Stimulated activated CD4-positive, alpha-beta T cell treated with anti-CD3 and anti-CD28 coated beads, Interleukin-15, amount 100 ng/mL, for 24 hours (primary cell): ENCODE data around the gene NANOS1.
"Not testable (repeated sequence)": the region's sequence is repeated elsewhere in the genome, so short reads cannot be mapped to it uniquely, and the experiment has no call there.

Source experiments
- DNase-seq: peaks from one replicate; pipeline ENCODE4 v3.0.0-alpha.2; 2020

The NANOS1 gene

DNA sequence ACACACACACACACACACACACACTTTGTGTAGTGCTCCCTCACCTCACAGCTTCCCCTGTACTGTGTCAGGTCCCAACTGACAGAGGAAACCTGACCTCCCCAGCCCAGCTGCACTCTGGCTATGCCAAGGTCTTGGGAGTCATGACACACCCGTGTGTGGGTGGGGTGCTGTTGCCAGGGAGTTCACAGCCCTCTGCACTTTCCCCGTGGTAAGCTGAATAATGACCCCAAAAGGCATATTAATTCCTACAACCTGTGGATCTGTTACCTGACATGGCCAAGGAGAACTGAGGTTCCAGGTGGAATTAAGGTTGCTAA is 8.9 kb upstream of the NANOS1 start:
- peak; percentile 46 for DNase-seq

DNA sequence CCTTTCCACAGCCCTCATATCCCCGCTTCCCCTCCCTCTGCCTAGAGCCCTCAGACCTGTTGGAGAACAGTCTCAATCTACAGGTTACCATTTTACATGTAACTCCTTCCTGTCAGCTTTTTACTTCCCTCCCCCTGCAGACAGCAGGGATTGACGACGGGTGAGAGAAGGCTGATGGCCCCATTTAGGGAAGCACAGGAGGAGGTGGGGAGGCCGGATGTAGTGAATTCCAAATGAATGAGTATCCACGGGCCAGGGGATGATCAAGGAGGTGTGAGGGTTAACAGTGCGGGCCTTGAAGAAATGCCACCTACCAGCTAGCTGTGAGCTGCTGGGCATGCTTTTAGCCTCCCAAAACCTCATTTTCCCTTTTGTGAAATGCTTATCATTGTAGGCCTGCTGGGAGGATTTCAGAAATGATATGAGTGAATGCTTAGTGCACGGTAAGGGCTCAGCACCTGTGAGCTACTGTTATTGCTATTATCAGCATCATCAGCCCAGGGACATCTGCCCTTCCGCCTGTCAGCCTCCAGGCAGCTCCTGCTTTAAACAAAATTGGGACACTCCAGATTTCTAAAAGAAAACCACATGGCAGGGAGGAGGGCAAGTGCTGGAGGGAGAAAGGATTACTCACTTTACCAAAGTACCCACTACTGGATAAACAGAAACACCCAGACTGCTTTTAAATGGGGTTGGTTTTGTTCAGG is 6.5 kb upstream of the NANOS1 start:
- DNase-seq = no peak

DNA sequence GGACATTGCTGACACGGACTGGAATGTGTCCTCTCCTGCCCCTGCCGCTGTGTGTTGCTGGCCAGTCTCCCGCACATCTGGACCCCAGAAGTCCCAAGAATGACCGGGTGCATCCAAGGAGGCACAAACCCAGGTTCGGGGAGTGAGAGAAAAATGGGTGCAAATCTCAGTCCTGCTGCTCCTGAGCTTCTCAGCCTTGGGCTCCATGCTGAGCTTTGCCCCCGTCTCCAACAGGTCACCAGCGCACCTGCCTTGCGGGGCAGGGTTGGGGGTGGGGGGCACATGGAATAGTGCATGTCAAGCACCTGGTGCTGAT is 6.0 kb upstream of the NANOS1 start:
- no peak for DNase-seq

DNA sequence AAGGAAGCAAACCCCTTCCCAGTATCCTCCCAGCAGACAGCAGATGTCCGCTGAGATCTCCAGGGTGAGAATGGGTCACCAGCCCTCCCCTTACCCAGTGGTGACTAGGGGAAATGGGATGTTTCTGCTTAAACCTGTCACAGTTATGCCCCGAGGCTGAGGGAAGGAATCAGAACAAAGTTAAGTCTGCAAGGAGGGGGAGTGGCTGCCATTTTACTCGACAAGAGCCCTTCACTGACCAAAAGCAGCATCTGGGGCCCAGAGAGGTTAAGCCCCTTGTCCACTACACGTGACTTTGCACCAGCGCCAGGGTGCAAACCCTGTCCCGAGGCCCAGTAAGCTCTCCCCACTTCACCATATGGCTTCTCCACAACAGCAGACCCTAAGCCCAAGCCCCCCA is 4.6 kb upstream of the NANOS1 start:
- no peak for DNase-seq

DNA sequence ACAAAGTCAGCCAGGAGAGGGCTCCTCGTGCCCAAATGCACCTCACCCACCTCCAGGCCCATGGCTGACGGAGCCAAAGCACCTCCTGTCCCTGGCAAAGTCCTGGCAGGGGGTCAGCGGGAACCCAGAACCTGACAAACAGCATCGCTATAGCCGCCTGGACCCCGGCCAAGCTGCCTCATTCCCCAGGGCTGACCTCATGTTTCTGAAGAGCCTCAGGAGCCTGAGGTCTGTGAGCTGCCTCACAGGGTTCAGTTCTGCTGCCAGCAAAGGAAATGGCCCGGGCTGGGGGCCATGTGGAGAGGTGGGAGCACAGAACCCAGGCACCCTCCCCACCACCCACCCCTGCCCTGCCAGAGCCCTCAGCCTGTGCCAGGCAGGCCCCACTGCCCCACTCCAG is 4.2 kb upstream of the NANOS1 start:
- DNase-seq = no peak

DNA sequence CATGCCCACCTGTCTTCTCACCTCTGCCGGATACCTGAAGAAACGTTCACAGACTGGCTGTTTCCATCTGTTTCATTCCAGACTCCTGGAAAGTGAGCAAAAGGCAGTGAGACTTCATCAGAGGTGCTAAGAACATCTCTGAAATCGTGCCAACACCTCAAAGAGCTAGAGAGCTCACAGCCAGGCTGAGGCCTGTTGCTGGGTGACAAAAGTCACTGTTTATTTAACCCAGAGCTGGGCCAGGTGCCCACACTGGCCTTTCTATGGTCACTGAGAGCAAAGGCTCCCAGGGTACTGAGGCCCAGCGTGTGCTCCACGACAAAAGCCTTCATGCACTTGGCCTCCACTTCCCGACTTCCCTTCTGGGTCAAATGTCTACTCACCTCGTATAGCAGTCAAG is 3.7 kb upstream of the NANOS1 start:
- DNase-seq = no peak

DNA sequence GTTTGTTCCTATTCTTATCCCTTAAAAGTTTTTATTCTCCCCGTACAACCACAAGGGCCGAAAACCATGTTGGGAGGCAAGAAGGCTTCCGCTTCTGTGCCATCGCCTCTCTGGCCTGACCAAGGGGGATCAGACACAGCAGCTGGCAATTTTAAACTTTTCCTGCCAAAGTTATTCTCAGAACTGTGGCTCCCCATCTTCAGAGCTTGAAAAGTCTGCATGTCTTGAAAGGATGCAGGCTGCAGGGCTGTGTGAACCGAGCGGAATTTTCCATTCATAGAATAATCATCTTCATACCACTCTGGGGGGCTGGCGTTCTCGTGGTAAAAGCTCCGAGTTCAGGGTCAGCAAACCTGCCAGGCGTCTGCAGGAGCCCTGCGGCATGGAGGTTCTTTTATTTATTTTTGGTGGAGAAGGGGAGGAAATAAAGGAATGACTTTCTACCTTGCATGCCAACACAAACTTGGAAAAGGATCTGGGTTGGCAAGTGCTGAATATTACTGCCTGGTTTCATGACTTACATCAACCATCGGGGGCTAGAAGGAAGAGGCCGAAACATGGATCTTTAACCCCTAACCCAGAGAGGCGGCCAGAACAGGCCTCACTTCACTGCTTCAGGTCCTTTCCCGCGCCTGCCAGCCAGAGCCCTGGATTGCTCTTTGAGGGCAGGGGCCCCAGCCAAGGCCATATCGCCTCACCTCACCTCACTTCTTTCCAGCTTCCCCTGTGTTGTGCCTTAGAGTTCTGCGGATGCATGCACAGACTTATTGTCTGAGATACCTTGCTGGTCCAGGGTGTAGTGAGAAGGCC is 3.0 kb upstream of the NANOS1 start:
- DNase-seq = no peak

DNA sequence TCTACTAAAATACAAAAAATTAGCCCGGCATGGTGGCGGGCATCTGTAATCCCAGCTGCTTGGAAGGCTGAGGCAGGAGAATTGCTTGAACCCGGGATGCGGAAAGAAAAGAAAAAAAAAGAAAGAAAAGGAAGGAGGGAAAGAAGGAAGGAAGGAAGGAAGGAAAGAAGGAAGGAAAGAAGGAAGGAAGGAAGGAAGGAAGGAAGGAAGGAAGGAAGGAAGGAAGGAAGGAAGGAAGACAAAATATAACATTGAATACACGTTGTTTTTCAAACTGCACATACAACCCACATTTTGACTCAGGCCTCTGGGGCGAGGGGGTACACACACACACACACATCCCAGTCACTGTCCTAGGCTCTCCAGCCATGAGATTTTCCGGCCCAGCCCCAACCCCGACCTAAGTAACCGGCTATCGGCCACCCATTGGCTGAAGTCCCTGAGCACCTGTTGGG is 1.0 kb upstream of the NANOS1 start:
- not testable (repeated sequence) for DNase-seq

DNA sequence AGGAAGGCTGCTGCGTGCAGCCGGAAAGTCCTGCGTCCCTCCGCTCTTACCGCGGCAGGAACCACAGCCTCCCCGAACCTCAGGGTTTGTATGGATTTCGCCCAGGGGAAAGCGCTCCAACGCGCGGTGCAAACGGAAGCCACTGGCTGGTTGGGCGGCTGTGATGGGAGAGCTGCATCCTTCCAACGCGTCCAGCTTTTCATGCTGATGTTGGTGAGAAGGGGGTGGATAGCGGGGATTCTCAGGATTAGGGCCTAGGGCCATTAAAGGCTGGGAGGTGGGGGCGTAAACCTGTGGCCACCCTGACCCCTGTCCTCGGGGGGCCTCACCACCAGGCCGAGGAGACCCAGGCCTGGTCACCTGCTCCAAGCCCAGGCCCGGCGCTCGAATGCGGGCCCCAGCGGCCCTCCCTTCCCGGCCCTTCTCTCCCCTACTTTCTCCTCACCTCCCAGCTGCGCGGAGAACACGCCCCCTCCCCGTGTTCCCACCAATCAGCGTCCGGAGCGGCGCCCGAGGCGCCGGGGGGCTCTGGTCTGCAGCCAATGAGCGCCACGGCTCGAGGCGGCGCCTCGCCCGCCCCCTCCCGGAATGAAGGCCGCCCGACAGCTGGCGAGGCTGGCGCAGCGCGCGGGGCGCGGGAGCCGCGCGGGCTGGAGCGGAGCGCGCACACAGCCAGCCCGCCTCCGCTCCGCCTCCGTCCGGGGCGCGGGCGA is 458 bp upstream of the NANOS1 start:
- peak; percentile 86 for DNase-seq

DNA sequence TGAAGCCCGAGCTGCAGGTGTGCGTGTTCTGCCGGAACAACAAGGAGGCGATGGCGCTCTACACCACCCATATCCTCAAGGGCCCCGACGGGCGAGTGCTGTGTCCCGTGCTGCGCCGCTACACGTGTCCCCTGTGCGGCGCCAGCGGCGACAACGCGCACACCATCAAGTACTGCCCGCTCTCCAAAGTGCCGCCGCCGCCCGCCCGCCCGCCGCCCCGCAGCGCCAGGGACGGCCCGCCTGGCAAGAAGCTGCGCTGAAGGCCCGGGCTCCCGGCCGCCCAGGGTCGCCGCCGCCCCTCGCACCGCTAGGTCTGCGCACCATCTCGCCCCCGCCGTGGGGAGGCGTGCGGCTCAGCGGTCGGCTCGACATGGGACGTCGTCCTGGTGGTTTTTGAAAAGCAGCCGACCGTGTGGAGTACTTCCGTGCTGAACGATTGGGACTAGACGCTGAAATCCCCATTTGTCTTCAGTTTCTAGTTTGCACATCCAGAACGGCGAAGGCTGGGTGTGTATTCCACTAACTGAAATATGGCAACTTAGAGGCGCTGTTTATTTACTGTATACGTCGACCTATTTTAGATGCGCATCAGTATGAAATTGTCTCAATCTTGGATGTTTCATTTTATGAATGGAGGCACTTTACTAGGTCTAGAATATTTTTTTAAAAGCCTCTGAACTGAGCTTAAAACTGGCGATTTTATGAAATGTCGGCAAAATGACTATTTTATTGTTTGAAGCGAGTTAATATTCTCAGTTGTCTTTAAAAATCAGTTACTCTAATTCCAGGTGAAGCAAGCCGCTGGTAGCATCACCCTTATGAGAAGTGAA is 1.1 kb downstream of the NANOS1 start:
- peak; percentile 74 for DNase-seq

DNA sequence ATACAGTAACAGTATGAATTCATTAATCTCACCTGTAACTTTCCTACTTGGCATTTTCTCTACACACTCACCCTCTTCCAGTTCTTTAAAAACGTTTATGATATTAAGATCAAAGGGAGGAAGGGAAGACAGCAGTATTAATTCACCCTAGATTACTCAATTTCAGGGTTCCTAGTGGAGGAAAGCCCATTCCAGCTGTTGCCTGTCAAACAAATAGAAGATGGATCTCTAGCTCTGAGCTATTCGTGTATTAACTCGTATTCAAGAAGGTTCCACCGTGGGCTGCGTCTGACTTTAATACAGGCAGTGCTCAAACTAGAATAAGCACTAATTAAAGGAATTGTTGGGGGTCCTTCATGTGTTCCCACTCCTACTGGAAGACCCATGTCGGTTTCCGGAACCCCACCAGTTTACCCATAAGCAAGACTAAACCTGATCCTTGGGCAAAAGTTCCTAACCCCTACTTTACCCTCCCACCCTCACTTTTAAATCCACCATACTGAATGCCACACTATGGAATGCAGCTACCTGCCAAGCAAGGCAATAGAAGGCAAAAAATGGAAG is 2.1 kb downstream of the NANOS1 start:
- DNase-seq = no peak

DNA sequence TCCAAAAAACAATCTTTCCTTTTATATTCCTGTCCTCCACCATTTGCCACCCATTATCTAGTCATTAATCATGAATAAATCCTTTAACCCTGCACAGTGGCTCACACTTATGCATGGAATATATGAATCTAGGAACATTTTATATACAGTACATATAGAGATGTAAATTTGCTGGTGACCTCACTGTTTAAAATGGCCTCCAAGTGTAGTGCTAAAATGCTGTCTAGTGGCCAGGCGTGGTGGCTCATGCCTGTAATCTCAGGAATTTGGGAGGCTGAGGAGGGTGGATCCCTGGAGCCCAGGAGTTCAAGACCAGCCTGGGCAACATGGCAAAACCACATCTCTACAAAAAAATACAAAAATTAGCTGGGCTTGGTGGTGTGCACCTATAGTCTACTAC is 9.6 kb downstream of the NANOS1 start:
- DNase-seq = no peak

DNA sequence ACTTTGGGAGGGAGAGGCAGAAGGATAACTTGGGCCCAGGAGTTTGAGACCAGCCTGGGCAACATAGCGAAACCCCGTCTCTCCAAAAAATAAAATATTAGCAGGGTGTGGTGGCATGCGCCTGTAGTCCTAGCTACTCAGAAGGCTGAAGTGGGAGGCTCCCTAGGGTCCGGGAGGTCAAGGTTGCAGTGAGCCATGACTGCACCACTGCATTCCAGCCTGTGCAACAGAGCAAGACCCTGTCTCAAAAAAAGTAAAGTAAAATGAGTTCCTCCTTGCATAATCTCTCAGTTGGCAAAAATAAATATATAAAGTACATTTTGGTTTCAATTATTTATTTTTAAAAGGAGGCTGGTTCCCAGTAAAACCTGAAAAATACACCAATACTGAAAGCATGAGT is 11.8 kb downstream of the NANOS1 start:
- DNase-seq = no peak

DNA sequence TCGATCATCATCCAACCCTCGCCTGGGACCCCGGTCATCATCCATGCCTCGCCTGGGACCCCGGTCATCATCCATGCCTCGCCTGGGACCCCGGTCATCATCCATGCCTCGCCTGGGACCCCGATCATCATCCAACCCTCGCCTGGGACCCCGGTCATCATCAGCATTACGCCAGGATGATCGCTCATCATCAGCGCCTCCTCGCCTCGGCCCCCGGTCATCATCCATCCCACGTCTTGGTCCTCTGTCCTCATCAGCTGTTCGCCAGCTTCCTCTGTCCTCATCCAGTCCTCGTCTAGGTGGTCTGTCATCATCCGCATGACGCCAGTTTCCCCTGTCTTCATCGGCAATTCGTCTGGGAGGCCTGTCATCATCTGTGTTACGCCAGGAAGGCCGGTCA is 12.7 kb downstream of the NANOS1 start:
- no peak for DNase-seq

DNA sequence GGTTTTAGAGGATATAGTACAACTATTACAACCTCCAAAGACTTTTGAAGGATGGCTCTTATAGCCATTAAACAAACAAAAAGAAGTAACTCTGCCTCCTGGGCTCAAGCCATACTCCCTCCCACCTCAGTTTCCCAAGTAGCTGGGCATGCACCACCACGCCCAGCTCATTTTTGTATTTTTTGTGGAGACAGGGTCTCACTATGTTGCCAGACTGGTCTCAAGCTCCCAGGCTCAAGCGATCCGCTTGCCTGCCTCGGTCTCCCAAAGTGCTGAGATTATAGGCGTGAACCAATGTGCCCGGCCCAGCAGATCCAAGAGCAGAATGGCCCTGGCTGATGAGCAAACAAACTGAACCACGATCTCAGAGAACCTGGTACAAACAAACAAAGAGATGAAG is 16.0 kb downstream of the NANOS1 start:
- no peak for DNase-seq

DNA sequence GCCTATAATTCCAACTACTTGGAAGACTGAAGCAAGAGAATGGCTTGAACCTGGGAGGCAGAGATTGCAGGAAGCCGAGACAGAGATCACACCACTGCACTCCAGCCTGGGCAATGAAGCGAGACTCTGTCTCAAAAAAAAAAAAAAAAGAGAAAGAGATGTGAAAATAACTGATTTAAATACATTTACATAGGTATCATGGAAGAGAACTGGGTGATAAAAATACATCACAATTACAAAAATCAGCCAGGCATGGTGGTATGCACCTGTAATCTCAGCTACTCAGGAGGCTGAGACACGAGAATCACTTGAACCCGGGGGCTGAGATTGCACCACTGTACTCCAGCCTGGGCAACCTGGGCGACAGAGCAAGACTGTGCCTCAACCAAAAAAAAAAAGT is 19.8 kb downstream of the NANOS1 start:
- DNase-seq = no peak

DNA sequence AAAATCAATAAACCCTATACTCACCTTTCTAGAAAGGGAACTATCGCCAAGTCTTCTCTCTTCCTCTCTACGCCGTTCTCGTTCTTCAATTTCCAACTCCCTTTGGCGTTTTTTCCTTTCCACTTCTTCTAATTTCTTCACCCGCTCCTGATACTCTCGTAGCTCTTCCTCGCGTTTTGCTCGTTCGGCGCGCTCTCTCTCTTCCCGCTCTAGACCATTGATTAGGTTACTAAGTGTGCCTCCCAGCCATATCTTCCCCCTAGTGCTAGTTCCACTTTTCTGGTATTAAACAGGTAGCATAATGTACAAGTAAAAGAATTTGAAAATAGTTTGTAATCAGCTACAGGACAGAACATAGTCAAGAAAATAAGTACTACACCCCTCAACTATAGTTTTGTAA is 20.3 kb downstream of the NANOS1 start:
- no peak for DNase-seq

DNA sequence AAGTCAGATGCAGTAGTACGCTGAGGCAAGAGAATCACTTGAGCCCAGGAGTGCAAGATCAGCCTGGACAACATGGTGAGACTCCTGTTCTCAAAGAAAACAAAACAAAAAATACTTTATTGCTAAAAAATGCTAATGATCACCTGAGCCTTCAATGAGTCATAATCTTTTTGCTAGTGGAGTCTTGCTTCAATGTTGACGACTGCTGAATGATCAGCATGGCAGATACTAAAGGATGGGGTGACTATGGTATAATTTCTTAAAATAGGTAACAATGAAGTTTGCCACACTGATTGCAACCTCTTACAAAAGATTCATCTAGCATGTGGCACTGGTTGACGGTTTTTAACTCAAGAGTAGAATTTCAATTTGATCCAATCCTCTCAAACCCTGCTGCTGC is 22.3 kb downstream of the NANOS1 start:
- DNase-seq = no peak

DNA sequence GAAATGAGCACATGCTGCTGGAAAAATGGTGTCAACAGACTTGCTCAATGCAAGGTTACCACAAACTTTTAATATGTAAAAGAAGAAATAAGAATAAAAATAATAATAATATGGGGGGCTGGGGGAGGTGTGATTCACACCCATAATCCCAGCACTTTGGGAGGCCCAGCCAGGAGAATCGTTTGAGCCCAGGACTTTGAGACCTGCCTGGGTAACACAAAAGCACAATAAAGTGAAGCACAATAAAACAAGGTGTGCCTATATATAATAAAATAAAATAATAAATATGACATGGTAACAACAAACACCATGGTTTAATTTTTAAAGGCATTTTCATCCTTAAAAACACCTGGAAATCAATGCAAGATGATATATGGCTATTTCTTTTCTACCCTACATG is 26.0 kb downstream of the NANOS1 start:
- no peak for DNase-seq

DNA sequence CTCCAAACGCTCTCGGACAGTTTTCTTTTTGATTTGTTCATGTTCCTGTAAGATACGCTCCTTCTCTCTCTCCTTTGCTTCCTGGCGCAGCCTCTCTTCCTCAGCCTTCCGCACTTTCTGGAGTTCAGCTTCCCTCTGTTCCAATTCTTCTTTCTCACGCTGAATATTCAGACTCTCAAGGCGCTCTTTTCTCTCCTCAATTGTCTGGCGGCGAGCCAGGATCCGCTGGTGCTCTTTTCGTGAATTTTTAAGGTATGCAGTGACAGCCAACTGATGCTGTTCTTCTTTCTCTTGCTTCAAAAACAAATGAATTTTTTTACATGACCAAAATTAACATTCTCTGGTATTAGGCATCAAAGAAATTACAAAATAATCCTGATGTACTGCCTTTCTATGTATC is 28.5 kb downstream of the NANOS1 start:
- DNase-seq = no peak

DNA sequence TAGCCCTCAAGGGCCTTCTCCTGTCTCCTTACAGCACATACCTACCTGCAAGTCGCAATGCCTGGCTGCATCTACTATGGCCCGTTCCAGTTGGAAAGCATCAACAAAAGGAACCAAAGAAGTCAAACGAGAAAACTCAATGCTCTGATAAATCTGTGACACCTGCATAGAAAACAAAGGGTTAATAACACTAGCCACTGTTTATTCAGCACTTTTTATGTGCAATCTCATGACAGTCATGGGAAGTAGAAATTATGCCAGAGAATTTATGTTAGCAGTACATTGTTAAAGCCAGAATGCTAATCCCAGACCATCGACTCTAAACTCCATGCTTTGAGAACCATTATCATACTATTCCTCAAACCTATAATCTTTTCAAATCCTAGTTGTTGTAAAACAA is 30.0 kb downstream of the NANOS1 start:
- no peak for DNase-seq

DNA sequence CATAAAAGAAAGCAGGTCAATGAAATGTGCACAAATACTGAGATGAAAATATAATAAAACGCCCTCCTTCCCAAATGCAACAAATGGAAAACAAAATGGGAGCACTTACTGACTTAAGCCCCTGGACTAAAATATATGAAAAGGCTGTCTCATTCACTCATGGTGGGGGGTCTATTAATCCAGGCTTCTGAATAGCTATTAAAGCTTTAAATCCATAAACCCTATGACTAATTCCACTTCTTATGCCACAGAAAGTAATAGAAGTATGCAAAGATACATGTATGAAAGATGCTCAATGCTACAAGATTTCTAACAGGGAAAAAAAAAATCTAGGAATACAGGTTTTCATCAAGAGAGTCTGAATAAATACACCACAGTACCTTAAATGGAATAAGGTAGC is 30.6 kb downstream of the NANOS1 start:
- DNase-seq = no peak

DNA sequence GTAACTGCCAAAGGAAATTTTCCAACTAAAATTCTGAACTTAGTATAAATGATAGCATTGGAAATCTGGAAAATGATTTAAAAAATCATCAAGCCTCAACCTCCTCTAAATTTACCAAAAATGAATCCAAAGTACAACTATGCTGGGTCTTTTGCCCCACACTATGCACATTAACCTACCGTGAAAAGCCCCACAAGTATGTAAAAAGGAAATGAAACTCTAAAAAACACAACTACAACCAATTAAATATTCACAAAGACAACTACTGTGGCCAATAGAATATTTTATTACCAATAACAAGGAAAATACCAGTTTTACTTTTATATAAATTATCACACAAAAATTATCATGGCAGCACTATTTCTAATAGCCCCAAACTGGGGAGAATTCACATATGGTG is 31.8 kb downstream of the NANOS1 start:
- DNase-seq = no peak
